Measurements from ENCODE around the gene PACRG. TPM values are rescaled to one million over a fixed set of nuclear protein-coding genes. Genes with fewer than 3 reads are reported as not detected.

PACRG gene
- total RNA-seq, 1 experiment from 2014 or later = 0.26 TPM

DNA sequence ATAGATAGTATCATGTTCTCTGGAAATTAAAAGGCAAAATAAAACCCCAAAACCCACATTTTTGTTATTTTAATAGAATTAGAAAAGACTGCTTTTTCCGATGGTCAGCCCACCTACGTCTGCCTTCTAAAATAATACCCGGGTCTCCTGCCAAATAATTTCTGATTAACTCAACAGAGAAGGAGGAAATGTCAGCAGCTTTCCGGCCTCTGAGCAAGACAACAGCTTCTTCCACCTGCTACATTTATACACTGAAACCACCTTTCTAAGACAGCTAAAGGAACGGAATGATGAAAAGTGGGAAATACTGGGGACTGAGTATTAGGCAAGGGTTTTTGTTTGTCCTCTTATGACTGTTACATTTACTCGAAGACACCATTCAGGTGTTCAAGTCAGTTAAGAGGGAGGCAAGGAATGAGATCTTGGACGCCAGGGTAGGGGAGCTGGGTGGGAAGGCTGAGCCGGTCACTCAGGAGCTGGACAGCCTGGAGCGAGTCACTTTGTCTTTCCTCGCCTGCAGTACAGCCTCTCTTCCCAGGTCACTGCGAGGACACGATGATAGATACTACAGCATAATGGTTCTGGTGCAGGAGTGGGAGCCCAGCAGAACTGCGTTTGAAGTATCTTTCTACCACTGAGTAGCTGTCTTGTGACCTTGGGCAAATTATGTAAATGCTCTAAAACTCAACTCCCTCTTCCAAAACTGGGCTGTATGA lies 590.5 kb downstream of the PACRG start:
- H3K79me1 ChIP-seq (ENCODE audit: insufficient read depth, low read depth, low read length, poor library complexity, severe bottlenecking) = no peaks in the 10 kb centered on the region
- H3K79me2 ChIP-seq (ENCODE audit: insufficient read depth, low read length) = no peaks in the 10 kb centered on the region
- H3K18ac ChIP-seq (ENCODE audit: insufficient read length, low read depth, low read length) = no peak overlapping the region
- no peak for DNase-seq
- Mint-ChIP-seq H3K4me1 (peaks cover 0 to 3% of the 10 kb centered on the region in 2 experiments; a peak in 1 of 4 replicates), H3K4me3 (no peak overlapping the region), H3K36me3 (ENCODE audit: insufficient read depth in 1 of 3, low read depth in 3 of 3) (no peaks in the 10 kb centered on the region), H3K27me3 (ENCODE audit: low read depth) (no peaks in the 10 kb centered on the region; the same call in none of the 2 replicates), H3K9me3 (no peaks in the 10 kb centered on the region), H3K27ac (no peak overlapping the region)
- no peak overlapping the region for H3K9ac ChIP-seq (ENCODE audit: extremely low read depth, insufficient read length, low read length)
- no peaks in the 10 kb centered on the region for H3K27me3 ChIP-seq (ENCODE audit: insufficient read depth, low read length)
- H2AK5ac ChIP-seq (ENCODE audit: insufficient read length, low read length) = no peak overlapping the region
- no peak overlapping the region for H2BK5ac ChIP-seq (ENCODE audit: insufficient read length, low read length)
- H3K27ac ChIP-seq (ENCODE audit: insufficient read length, low read depth, low read length) = no peak overlapping the region
- no peak overlapping the region for H2AFZ ChIP-seq (ENCODE audit: low read length)
- H4K91ac ChIP-seq (ENCODE audit: insufficient read length, low read depth, low read length) = no peak overlapping the region
- H3K23me2 ChIP-seq (ENCODE audit: insufficient read length, low read depth, low read length, poor library complexity, severe bottlenecking) = no peaks in the 10 kb centered on the region
- H3K56ac ChIP-seq (ENCODE audit: insufficient read length, low read depth, low read length) = no peak overlapping the region
- no peak overlapping the region for H2BK20ac ChIP-seq (ENCODE audit: low read depth, low read length, poor library complexity, severe bottlenecking)
- H3K4ac ChIP-seq (ENCODE audit: low read depth, low read length) = no peak overlapping the region
- no peaks in the 10 kb centered on the region for H3K4me1 ChIP-seq (ENCODE audit: insufficient read depth, low read length)
- no peak overlapping the region for H4K8ac ChIP-seq (replicated peaks; ENCODE audit: insufficient read length, low read depth, low read length)
- H2BK12ac ChIP-seq (ENCODE audit: insufficient read length, low read depth, low read length) = no peak overlapping the region
- no peak overlapping the region for H3T11ph ChIP-seq (ENCODE audit: low read length)
- H4K5ac ChIP-seq (ENCODE audit: insufficient read length, low read depth, low read length) = no peak overlapping the region
- no peaks in the 10 kb centered on the region for H4K20me1 ChIP-seq (ENCODE audit: control insufficient read depth, insufficient read depth, insufficient read length)
- H2BK120ac ChIP-seq (ENCODE audit: low read depth, low read length, poor library complexity, severe bottlenecking) = no peak overlapping the region
- H2BK15ac ChIP-seq (ENCODE audit: low read depth, low read length) = no peak overlapping the region
- TF ChIP-seq, protein P1, sequence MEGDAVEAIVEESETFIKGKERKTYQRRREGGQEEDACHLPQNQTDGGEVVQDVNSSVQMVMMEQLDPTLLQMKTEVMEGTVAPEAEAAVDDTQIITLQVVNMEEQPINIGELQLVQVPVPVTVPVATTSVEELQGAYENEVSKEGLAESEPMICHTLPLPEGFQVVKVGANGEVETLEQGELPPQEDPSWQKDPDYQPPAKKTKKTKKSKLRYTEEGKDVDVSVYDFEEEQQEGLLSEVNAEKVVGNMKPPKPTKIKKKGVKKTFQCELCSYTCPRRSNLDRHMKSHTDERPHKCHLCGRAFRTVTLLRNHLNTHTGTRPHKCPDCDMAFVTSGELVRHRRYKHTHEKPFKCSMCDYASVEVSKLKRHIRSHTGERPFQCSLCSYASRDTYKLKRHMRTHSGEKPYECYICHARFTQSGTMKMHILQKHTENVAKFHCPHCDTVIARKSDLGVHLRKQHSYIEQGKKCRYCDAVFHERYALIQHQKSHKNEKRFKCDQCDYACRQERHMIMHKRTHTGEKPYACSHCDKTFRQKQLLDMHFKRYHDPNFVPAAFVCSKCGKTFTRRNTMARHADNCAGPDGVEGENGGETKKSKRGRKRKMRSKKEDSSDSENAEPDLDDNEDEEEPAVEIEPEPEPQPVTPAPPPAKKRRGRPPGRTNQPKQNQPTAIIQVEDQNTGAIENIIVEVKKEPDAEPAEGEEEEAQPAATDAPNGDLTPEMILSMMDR (conservative IDR thresholded peaks at IDR 0.05) = no peak
- no CpG with 5 or more reads among the region's 13 CpGs for WGBS (ENCODE audit: extremely low coverage, insufficient read length, low lambda C conversion rate)
- H3K23ac ChIP-seq (ENCODE audit: insufficient read length, low read depth, low read length) = no peak overlapping the region
- H3K4me2 ChIP-seq (ENCODE audit: insufficient read depth, insufficient read length, low read length) = no peak overlapping the region
- no peaks in the 10 kb centered on the region for H3K9me3 ChIP-seq (ENCODE audit: control insufficient read depth, low read depth, low read length)
- no peak overlapping the region for H3K14ac ChIP-seq (ENCODE audit: insufficient read depth, low read length)
